ENCODE data around the gene RNF224.

The RNF224 gene

GRCh38 chr9:137273611-137274320 is 46.5 kb downstream of the RNF224 start:
- DNase-seq (ENCODE audit: insufficient read length, low spot score) (no peak), FAIRE-seq (no peak)
- TF ChIP-seq CTCF (IDR thresholded peaks at IDR 0.05; ENCODE audit: insufficient read depth, missing control alignments) = no peak

DNA sequence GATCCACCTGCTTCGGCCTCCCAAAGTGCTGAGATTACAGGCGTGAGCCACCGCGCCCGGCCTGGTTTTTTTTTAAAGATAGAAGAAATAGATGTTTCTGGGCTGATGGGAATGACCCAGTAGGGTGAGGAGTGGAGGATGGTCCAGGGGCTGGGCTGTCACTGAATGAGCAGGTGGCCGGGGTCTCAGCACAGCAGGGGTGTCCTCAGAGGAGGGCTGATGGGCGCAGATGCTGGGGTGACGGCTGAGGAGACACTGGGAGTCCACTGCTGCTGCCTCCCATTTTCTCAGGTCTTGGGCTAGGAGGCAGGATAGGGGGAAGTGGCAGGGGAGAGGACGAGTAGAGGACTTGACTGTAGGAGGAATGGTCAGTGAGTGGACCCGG is 47.9 kb downstream of the RNF224 start:
- no peak for DNase-seq (ENCODE audit: insufficient read length, low spot score)
- FAIRE-seq = no peak

DNA sequence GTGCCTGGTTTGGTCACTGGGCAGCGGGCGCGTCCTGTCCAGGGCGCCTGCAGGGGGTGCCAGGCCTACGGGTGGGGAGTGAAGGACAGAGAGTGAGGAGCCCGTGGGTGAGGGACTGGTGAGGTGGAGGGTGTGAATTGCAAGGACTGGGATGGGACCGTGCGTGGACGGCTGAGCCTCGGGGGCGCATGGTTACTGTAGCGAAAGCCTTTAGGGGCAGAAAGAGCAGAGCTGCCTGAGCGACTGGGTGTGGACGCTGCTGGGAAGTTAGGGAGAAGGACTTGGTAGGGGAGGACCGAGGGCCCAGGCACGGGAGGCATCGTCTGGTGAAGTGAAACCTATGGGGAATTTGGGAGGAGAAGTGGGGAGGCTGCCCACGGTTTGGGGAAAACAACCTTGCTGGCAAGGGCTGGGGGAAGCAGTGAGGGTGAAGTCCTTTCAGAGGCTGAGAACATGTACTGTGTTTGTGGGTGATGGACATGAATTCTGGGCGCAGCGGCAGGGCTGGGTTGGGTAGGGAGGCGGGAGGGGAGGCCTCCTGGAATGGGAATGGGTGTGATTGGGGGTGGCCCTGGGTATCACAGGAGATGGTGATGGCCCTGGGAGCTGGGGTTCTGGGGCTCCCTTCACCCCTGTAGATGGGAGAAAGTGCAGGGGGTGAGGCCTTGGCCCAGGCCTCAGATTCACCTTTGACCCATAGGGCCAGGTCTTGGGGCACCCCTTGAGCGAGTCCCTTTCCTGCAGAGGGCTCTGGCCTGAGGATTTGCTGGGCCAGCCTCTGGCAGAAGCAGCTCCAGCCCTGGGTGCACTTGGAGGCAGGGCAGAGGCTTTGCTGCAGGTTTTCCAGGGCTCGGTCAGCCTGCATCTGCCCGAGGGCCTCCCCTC is 48.5 kb downstream of the RNF224 start:
- DNase-seq (ENCODE audit: insufficient read length, low spot score) (no peak), FAIRE-seq (no peak)
- no peak for TF ChIP-seq CTCF (IDR thresholded peaks at IDR 0.05; ENCODE audit: insufficient read depth, missing control alignments)

More for the DNA sequence above, 47.9 kb downstream of the RNF224 start:
- no peak for TF ChIP-seq CTCF (IDR thresholded peaks at IDR 0.05; ENCODE audit: insufficient read depth, missing control alignments)

DNA sequence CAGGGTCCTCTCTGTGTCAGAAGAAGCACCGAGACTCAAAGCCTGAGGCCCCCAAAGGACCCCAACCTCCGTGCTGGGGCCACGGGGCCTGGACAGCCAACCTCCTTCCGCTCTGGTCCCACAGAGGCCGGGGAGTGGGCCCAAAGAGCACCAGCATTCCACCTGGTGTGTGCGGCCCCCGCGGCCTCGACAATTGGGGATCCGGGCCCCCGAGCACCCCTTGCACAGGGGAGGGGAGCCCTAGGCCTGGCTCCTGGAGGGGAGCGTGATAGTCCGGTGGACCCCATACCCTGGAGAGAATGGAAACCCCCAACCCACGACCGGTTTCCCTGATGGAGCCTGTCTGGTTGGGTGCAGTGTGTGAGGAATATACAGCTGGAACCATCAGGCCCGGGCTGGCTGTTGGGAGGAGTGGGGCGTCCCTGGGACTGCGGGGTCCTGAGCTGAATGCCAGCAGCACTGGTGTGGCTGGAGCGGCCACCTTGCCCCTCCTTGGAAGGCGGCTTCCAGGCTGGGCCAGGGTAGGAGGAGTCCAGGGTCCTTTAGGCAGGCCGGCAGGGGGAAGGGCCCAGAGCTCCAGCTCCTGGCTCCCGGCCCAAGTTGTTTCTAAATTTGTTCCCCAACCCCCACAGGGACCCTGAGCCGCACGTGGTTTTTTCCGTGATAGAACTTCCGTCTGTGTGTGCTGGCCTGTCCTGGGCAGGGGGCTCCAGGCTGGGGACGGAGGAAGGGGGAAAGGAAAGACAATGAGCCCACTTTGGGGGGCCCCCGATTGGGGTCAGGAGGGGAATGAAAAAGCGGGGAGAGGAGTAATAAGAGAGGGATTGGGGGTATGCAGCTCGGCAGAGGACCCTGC is 49.4 kb downstream of the RNF224 start:
- FAIRE-seq (no peak), DNase-seq (ENCODE audit: insufficient read length, low spot score) (no peak)
- TF ChIP-seq CTCF (IDR thresholded peaks at IDR 0.05; ENCODE audit: insufficient read depth, missing control alignments) = no peak

DNA sequence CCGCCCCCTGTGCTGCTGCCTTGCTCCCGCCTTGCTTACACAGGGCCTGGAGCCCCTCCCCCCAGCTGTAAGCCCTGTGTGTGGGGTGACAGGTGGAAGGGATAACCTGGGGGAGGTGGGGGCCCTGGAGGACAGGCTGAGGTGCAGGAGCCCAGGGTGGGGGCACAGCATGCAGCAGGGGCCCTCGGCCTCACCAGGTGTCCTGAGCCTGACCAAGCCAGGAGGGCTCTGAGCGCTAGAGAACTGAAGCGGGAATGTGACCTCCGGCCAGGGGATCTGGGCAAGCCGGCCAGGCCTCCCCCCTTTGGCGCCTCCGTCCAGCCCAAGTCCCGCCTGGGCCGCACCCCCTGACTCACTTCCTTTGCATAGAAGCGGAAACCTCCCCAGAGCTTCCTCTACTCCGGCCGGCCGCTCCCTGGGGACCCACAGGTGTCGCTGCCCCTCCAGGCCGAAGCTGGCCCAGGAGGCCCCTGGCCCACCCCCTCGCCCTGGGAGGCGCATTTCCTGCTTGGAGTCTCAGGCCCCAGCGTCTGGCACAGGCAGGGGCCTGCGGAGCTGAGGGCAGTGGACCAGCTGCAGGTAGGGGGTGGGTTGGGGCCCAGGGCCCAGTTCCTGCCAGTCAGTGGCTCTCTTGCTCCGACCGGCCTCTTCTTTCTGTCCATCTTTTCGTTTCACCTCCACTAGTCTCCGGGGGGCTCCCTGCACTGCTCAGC is 50.2 kb downstream of the RNF224 start, which contains the start of gene TOR4A:
TSS of gene TOR4A (plus strand) at position 398 of the 713 bp plus-strand sequence. CDS start 964 bp downstream, outside the sequence.
- FAIRE-seq (no peak), DNase-seq (ENCODE audit: insufficient read length, low spot score) (no peak)
- TF ChIP-seq CTCF (IDR thresholded peaks at IDR 0.05; ENCODE audit: insufficient read depth, missing control alignments) = no peak

- no peak for DNase-seq (ENCODE audit: insufficient read length, low spot score)
- no peak for TF ChIP-seq CTCF (IDR thresholded peaks at IDR 0.05; ENCODE audit: insufficient read depth, missing control alignments)
- FAIRE-seq = no peak
These were observed 50.9 kb downstream of the RNF224 start for GRCh38 chr9:137278061-137278701.
